PC-3 (cell line): Measurements from ENCODE around the gene DPH2. TPM values are rescaled to one million over a fixed set of nuclear protein-coding genes. Genes with fewer than 3 reads are reported as not detected.

Experiments
- ATAC-seq: fragments of 200-7000 bp; cut with Tn5 transposase; 2 replicates; pipeline ENCODE4 v1.9.1; 2020; ENCODE audit warnings: mild to moderate bottlenecking, moderate library complexity
- BruUV-seq: library from RNA; stranded (reverse); fragments of 400-500 nt; replicated peaks from 2 replicates; lab custom pipeline; 2021; lab: Mats Ljungman, UMichigan
- CTCF ChIA-PET: fragments of 300-600 bp; sonication (Branson Sonifier 250); formaldehyde crosslinking; loops from one replicate; lab custom pipeline; 2022; ENCODE audit warnings: antibody characterized with exemption; lab: Charles Lee
- POLR2A ChIA-PET: fragments of 300-600 bp; sonication (Branson Sonifier 250); formaldehyde crosslinking; loops from one replicate; lab custom pipeline; 2022; ENCODE audit warnings: antibody characterized with exemption; ENCODE audit not compliant: unreplicated experiment; lab: Charles Lee
- DNase-seq: peaks from one replicate; pipeline ENCODE4 v3.0.0-alpha.2; 2015
- H2AFZ ChIP-seq: fragments of 300-600 bp; sonication (generic); 2 replicates; pipeline ENCODE4 v1.6.0; 2016; ENCODE audit warnings: antibody characterized with exemption, low read length
- H3F3A ChIP-seq: fragments of 300-600 bp; sonication (generic); one replicate; pipeline ENCODE4 v1.6.0; 2017; ENCODE audit warnings: antibody characterized with exemption, low read length, control low read depth, mild to moderate bottlenecking; ENCODE audit not compliant: unreplicated experiment
- H3K27ac ChIP-seq: fragments of 300-600 bp; sonication (generic); 2 replicates; pipeline ENCODE4 v1.5.1; 2016; ENCODE audit warnings: mild to moderate bottlenecking, low read length
- H3K27me3 ChIP-seq: fragments of 300-600 bp; sonication (generic); 2 replicates; pipeline ENCODE4 v1.6.1; 2016; ENCODE audit warnings: low read length, mixed read lengths
- H3K36me3 ChIP-seq: fragments of 300-600 bp; sonication (generic); 2 replicates; pipeline ENCODE4 v1.6.1; 2016; ENCODE audit warnings: low read depth, mixed run types, low read length, mixed read lengths
- H3K4me1 ChIP-seq: fragments of 300-600 bp; sonication (generic); 2 replicates; pipeline ENCODE4 v1.5.1; 2016; ENCODE audit warnings: low read length; ENCODE audit not compliant: insufficient read depth
- H3K4me2 ChIP-seq: fragments of 300-600 bp; sonication (generic); 2 replicates; pipeline ENCODE4 v1.6.0; 2016; ENCODE audit warnings: low read length
- H3K4me3 ChIP-seq: fragments of 300-600 bp; sonication (generic); 2 replicates; pipeline ENCODE4 v1.5.1; 2016; ENCODE audit warnings: mild to moderate bottlenecking, low read length, mixed read lengths
- H3K79me2 ChIP-seq: fragments of 300-600 bp; sonication (generic); 2 replicates; pipeline ENCODE4 v1.6.1; 2017; ENCODE audit warnings: low read length, mixed read lengths
- H3K9ac ChIP-seq: fragments of 300-600 bp; sonication (generic); 2 replicates; pipeline ENCODE4 v1.6.0; 2016; ENCODE audit warnings: mild to moderate bottlenecking, low read length
- H3K9me2 ChIP-seq: fragments of 300-600 bp; sonication (generic); replicated peaks from 2 replicates; pipeline ENCODE4 v1.6.1; 2016; ENCODE audit warnings: mixed run types, low read length, mixed read lengths
- H3K9me3 ChIP-seq: fragments of 300-600 bp; sonication (generic); 2 replicates; pipeline ENCODE4 v1.6.1; 2016; ENCODE audit warnings: low read length, mixed read lengths
- H4K20me1 ChIP-seq: fragments of 300-600 bp; sonication (generic); 2 replicates; pipeline ENCODE4 v1.6.1; 2016; ENCODE audit warnings: low read length, mixed read lengths
- EZH2 ChIP-seq: fragments of 300-600 bp; sonication (generic); IDR thresholded peaks from one replicate; pipeline ENCODE4 v1.6.1; 2017; ENCODE audit warnings: antibody characterized with exemption, mild to moderate bottlenecking, low read length; ENCODE audit not compliant: unreplicated experiment
- EZH2phosphoT487 ChIP-seq: fragments of 300-600 bp; sonication (generic); IDR thresholded peaks from 2 replicates; pipeline ENCODE4 v1.6.1; 2018; ENCODE audit warnings: mild to moderate bottlenecking, antibody characterized with exemption, low read length, borderline replicate concordance
- intact Hi-C: fragments of 100-400 bp; cut with micrococcal nuclease; formaldehyde crosslinking; loops from 2 replicates; pipeline ENCODE4 v1.9.0; 2023
- total RNA-seq: library from RNA; depleted of rRNA; stranded (reverse); fragments of >200 nt; gene quantifications from 2 replicates; pipeline ENCODE4 v1.2.3, GENCODE V29; 2014
- TF ChIP-seq, protein P1 (sequence below): fragments of 300-600 bp; sonication (generic); conservative IDR thresholded peaks from 2 replicates; pipeline ENCODE4 v1.5.1; 2017; ENCODE audit warnings: antibody characterized with exemption, low read depth, mild to moderate bottlenecking, low read length

The DPH2 gene
- total RNA-seq, 1 experiment from 2014 or later: 46.3 TPM

DNA sequence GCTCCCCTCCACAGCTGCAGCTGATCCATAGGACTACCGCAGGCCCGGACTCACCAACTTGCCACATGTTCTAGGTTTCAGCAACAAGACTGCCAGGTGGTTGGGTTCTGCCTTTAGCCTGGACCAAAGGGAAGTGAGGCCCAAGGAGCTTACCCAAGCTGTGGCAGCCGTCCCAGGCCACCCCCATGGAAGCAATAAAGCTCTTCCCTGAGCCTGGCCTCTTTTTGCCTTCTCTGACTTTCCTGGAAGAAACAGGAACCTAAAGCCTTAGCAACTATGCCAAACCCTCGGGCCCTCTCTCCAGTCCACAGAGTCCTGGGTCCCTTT lies 38.9 kb upstream of the DPH2 start:
- Histone ChIP-seq H3K4me1 (peaks cover 45% of the 10 kb centered on the region), H2AFZ (no peak overlapping the region), H3K36me3 (no peaks in the 10 kb centered on the region; the same call in 1 of the 2 replicates), H3K9ac (no peak overlapping the region), H3K4me2 (no peak overlapping the region), H3K9me3 (no peaks in the 10 kb centered on the region), H3K27me3 (no peaks in the 10 kb centered on the region), H3K9me2 (no peaks in the 10 kb centered on the region), H3K79me2 (peaks cover 6% of the 10 kb centered on the region; the same call in 1 of the 2 replicates), H4K20me1 (no peaks in the 10 kb centered on the region), H3F3A (no peaks in the 10 kb centered on the region), H3K27ac (no peak overlapping the region), H3K4me3 (no peak overlapping the region)
- ChIA-PET CTCF (no interaction called here), POLR2A (no interaction called here)
- intact Hi-C loops: loop anchor here (5.0 kb wide), 2 partner anchors 84 to 99 kb away; no protein-coding TSS in a partner anchor
- ATAC-seq: no peak
- no peak for DNase-seq
- TF ChIP-seq, protein P1, sequence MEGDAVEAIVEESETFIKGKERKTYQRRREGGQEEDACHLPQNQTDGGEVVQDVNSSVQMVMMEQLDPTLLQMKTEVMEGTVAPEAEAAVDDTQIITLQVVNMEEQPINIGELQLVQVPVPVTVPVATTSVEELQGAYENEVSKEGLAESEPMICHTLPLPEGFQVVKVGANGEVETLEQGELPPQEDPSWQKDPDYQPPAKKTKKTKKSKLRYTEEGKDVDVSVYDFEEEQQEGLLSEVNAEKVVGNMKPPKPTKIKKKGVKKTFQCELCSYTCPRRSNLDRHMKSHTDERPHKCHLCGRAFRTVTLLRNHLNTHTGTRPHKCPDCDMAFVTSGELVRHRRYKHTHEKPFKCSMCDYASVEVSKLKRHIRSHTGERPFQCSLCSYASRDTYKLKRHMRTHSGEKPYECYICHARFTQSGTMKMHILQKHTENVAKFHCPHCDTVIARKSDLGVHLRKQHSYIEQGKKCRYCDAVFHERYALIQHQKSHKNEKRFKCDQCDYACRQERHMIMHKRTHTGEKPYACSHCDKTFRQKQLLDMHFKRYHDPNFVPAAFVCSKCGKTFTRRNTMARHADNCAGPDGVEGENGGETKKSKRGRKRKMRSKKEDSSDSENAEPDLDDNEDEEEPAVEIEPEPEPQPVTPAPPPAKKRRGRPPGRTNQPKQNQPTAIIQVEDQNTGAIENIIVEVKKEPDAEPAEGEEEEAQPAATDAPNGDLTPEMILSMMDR: no peak
- TF ChIP-seq EZH2 (no peak), EZH2phosphoT487 (no peak)
- no TSS peak for BruUV-seq

DNA sequence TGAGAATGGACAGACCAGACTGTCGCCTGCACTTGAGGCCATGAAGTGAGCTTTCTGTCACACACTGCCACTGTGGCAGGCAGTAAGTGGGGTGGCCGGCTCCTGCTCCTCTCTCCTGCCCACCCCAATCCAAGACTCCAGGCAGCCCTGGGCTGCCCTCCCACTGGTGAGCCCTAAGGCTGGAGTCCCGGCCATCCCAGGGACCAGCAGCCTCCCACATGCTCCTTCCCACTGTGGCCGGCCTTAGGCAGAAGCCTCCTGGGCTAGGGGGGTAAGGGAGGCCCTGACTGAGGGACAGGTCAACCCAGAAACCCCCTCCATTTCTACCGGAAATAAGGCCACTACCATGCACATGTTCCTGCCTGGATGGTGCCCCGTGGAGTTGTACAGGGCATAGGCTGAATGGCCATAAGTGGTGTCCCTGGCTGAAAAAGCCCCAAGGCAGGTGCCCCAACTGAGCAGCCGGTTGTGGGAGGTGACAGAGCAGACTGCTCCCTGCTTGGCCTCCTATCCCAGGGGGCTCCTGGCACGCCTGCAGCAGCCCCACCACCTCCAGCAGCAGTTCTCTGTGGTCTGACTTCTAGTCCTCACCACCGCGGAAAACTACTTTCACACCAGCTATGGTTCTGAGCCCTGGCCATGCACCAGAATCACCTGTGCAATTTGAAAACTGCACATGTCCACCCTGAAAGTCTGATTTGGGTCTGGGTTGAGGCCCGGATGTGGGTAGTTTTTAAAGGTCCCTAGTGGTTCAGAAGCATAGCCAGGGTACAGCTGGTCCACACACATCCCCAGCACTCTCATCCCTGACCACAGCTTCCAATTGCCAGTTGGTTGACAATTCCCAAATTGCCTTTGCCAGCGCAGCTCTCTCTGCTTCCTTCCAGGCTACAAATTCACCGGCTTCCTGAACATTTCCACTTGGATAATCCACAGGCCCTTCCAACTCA lies 37.8 kb upstream of the DPH2 start:
- ChIA-PET POLR2A (no interaction called here), CTCF (interaction anchor here (1.0 to 3.9 kb wide), 3 partner anchors 15 to 169 kb away, joined by 3 to 83 read pairs (median 7); partner anchors contain the start of gene IPO13)
- H2AFZ ChIP-seq: no peak overlapping the region
- H3K9ac ChIP-seq: no peak overlapping the region
- ATAC-seq (no peak), DNase-seq (no peak)
- no peak overlapping the region for H3K27ac ChIP-seq
- H3K4me2 ChIP-seq: peak overlapping the region; percentile 82; the same call in 1 of the 2 replicates
- no peak overlapping the region for H3K4me3 ChIP-seq
- H3K9me3 ChIP-seq: no peaks in the 10 kb centered on the region
- TF ChIP-seq, protein P1: no peak
- TF ChIP-seq EZH2 (no peak), EZH2phosphoT487 (no peak)
- no peaks in the 10 kb centered on the region for H4K20me1 ChIP-seq
- peaks cover 50% of the 10 kb centered on the region for H3K4me1 ChIP-seq
- H3F3A ChIP-seq: no peaks in the 10 kb centered on the region
- H3K27me3 ChIP-seq: no peaks in the 10 kb centered on the region
- no TSS peak for BruUV-seq
- no peaks in the 10 kb centered on the region for H3K9me2 ChIP-seq
- H3K79me2 ChIP-seq: peaks cover 6% of the 10 kb centered on the region; the same call in 1 of the 2 replicates
- intact Hi-C loops: loop anchor here (5.0 kb wide), 2 partner anchors 85 to 100 kb away; no protein-coding TSS in a partner anchor
- H3K36me3 ChIP-seq: no peaks in the 10 kb centered on the region; the same call in 1 of the 2 replicates
